ENCODE data around the gene CCNB1. TPM values are rescaled to one million over a fixed set of nuclear protein-coding genes. Genes with fewer than 3 reads are reported as not detected.
"Not testable (repeated sequence)": the region's sequence is repeated elsewhere in the genome, so short reads cannot be mapped to it uniquely, and the experiment has no call there.

The CCNB1 gene
- total RNA-seq, 2 donors from 2014 or later = 13.2 to 28.3 TPM

GRCh38 chr5:69170495-69170894 lies 3.5 kb downstream of the CCNB1 start:
- intact Hi-C loops (cut with DNase I, micrococcal nuclease) = no loop called here
- no peak for DNase-seq
- no peak for ATAC-seq

GRCh38 chr5:69170969-69171368 lies 4.0 kb downstream of the CCNB1 start:
- intact Hi-C loops (cut with DNase I, micrococcal nuclease) = no loop called here
- ATAC-seq (no peak), DNase-seq (no peak)

- not testable (repeated sequence) for DNase-seq, ATAC-seq
- intact Hi-C loops (cut with DNase I, micrococcal nuclease) = loop anchor here in 1 of 2 donors (10.0 kb wide), 1 partner anchor 53 kb away; the partner anchor contains the start of gene CDK7
Observed at GRCh38 chr5:69181659-69182293, 14.8 kb downstream of the CCNB1 start.

DNA sequence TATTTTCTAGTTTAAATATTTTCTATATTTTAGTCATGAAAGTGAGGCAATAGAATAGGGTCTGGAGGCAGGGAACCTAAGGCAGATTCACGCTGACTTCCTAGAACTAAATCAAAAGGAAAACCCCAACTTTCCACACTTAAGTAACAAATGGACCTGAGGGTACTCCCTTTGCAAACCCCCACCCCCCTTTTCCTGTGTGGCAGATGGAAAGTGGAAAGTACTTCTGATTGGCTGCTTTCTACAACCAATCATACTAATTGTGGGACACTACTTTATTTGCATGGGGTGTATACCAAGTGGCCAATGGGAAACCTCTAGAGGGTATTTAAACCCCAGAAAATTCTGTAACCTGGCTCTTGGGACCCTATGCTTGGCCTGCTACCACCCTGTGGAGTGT lies 17.7 kb downstream of the CCNB1 start:
- intact Hi-C loops (cut with DNase I, micrococcal nuclease) = loop anchor here in 1 of 2 donors (10.0 kb wide), 1 partner anchor 50 kb away; the partner anchor contains the start of gene CDK7
- no peak for ATAC-seq

GRCh38 chr5:69187342-69187741 lies 20.4 kb downstream of the CCNB1 start:
- intact Hi-C loops (cut with DNase I, micrococcal nuclease) = loop anchor here in 1 of 2 donors (10.0 kb wide), 1 partner anchor 47 kb away; the partner anchor contains the start of gene CDK7
- no peak for DNase-seq
- no peak for ATAC-seq

More for the DNA sequence above, 17.7 kb downstream of the CCNB1 start:
- no peak for DNase-seq

DNA sequence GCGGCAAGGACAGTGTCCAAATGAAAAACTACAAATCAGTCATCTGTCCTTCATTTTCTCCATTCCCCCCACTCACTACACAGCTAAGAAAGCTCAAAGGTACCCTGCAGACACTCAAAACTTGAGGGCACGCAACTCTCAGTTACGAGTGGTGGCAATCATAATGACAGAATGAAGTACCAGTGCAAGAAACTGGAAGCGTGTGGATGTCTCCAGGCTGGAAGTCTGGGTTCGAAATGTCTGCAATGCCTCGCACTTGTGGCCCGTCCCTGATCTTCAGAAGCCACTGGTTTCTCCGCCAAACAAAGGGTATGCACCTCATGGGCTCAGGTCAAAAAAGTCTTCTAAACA lies 21.8 kb downstream of the CCNB1 start:
- DNase-seq (no peak), ATAC-seq (no peak)
- intact Hi-C loops (cut with DNase I, micrococcal nuclease) = loop anchor here in 1 of 2 donors (10.0 kb wide), 1 partner anchor 46 kb away; the partner anchor contains the start of gene CDK7

GRCh38 chr5:69189162-69190086 lies 22.5 kb downstream of the CCNB1 start, which contains the start of gene CENPH:
TSS of gene CENPH (plus strand) at chr5:69189583. CDS start at chr5:69189635, 52 bp downstream.
- intact Hi-C loops (cut with DNase I, micrococcal nuclease) = loop anchor here in 1 of 2 donors (10.0 kb wide), 1 partner anchor 45 kb away; the partner anchor contains the start of gene CDK7
- DNase-seq = peak; percentile 89 to 91
- peak; percentile 98 for ATAC-seq

- ATAC-seq (no peak), DNase-seq (no peak)
- intact Hi-C loops (cut with DNase I, micrococcal nuclease) = no loop called here
Observed at GRCh38 chr5:69202497-69202896, 35.5 kb downstream of the CCNB1 start.

DNA sequence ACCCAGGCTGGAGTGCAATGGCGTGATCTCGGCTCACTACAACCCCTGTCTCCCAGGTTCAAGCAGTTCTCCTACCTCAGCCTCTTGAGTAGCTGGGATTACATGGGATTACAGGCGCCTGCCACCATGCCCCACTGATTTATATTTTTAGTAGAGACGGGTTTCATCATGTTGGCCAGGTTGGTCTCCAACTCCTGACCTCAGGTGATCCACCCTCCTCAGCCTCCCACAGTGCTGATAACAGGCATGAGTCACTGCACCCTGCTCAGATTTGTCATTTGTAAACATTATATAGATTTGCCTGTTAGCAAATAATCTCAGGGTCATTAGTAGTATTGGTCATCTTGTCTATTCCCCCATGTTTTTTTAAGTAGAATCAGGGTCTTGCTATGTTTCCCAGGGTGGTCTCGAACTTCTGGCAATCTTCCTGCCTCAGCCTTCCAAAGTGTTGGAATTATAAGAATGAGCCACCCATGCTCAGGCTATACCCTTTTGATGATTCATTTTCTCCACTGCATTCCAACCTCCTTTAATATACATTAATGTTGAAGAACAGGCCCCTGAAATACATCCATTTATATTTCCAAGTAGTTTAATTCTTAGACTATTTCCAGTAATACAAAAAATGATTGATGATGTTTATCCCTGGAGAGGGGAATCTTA lies 39.7 kb downstream of the CCNB1 start:
- ATAC-seq (no peak), DNase-seq (no peak)
- intact Hi-C loops (cut with DNase I, micrococcal nuclease) = no loop called here

DNA sequence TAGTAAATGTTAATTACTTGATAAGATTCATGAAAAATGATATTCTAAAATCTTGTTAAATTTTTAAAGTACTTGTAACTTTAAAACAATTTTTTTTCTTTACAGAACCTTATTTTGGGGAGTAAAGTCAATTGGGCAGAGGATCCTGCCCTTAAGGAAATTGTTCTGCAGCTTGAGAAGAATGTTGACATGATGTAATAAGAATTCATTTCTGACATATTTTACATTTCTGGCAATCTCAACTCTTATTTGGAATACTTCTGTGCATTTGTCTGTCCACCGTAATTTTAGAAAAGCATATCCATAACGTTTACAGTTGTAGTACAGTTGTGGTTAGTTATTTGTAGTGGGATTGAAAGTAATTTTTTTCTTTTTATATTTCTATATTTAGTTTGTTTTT lies 42.7 kb downstream of the CCNB1 start:
- ATAC-seq = no peak
- DNase-seq = no peak
- intact Hi-C loops (cut with DNase I, micrococcal nuclease) = no loop called here

- intact Hi-C loops (cut with DNase I, micrococcal nuclease) = no loop called here
- ATAC-seq = no peak
- no peak for DNase-seq
Observed at GRCh38 chr5:69211200-69211599, 44.2 kb downstream of the CCNB1 start.

DNA sequence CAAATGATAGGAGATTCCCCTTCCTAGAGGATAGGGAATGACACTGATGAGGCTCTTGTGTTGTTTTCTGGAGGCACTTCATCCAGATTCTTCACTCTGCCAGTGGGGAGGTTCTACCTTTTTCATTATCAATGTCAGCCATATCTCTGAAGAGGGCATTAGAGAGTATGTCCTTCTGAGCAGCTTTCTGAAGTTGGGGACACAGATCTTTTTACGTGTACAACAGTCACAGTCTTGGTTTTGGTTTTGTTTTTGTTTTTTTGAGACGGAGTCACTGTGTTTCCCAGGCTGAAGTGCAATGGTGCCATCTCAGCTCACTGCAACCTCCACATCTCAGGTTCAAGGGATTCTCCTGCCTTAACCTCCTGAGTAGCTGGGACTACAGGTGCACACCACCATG lies 45.1 kb downstream of the CCNB1 start:
- DNase-seq (no peak), ATAC-seq (no peak)
- intact Hi-C loops (cut with DNase I, micrococcal nuclease) = no loop called here

GRCh38 chr5:69213513-69214215 lies 46.7 kb downstream of the CCNB1 start:
- no peak for ATAC-seq
- intact Hi-C loops (cut with DNase I, micrococcal nuclease) = no loop called here
- DNase-seq = no peak

DNA sequence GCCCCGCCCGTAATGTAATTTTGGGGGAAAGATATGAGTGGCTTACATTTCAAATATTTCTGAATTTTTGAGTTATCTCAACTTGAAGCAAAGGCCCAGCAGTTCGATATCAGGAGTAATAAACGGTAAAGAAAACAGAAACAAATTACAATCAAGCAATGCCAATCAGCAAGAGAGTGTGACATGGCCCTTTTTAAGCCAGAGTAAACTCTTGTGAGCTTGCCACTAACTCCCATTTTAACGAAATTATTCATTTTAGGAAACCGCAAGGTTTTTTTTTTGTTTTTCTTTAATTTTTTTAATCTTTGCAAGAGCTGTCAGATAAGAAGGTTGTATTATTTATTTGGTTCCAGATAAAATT lies 50.2 kb downstream of the CCNB1 start:
- intact Hi-C loops (cut with DNase I, micrococcal nuclease) = no loop called here
- DNase-seq = no peak
- ATAC-seq = no peak

DNA sequence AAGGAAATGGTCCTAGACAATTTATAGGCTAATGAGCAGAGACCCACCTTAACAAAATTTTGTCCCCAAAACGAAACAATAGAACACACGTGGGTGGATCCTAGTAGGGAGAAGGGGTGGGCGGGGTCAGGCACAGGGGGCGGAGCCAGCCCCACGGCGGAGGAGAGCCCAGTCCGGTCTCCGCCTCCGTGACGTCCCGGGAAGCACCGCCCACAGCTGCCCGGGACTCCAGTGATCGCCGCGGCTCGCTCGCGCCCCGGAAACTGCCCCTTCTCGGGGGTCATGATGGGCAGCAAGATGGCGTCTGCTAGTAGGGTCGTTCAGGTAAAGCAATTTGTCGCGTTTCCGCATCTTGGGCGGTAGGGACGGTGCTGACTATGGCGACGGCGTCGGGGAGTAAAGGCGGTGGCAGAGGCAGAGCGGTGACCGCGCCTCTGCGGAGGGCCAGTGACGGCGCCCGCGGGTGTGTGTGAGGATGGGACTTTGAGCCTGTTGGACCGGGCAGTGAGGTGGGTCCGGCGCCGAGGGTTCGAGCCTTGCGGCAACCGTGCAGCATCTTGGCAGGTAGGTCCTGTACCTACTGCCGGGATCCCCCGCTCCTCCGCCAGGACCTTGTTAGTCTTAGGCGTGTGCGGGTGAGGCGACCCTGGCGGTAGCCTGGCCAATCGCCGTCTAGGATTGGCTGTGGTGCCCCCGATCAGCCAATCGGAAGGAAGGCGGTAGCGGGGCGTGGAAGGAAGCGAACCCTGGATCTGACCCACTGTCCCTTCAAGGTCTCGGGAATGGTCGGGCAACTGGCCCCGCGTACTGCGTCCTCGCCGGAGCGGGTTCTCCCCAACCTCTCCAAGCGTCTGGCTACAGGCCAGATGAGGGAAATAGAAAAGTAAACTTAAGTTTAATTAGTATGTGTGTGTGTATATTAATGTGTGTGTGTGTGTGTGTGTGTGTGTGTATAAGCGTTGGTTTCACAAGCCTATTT lies 50.9 kb downstream of the CCNB1 start:
- intact Hi-C loops (cut with DNase I, micrococcal nuclease) = no loop called here
- DNase-seq (peak; percentile 98 to 99), ATAC-seq (peak; percentile 95)

GRCh38 chr5:69219939-69220338 lies 53.0 kb downstream of the CCNB1 start:
- intact Hi-C loops (cut with DNase I, micrococcal nuclease) = no loop called here
- ATAC-seq (no peak), DNase-seq (no peak)

DNA sequence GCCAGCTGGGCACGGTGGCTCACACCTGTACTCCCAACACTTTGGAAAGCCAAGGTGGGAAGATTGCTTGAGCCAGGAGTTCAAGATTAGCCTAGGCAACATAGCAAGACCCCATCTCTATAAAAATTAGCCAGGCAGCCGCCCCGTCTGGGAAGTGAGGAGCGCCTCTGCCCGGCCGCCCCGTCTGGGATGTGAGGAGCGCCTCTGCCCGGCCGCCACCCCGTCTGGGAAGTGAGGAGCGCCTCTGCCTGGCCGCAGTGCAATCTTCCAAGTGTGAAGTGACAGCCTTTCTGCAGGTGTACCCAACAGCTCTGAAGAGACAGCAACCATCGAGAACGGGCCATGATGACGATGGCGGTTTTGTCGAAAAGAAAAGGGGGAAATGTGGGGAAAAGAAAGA lies 53.4 kb downstream of the CCNB1 start:
- DNase-seq; ATAC-seq; intact Hi-C loops (cut with DNase I, micrococcal nuclease): not testable (repeated sequence)

DNA sequence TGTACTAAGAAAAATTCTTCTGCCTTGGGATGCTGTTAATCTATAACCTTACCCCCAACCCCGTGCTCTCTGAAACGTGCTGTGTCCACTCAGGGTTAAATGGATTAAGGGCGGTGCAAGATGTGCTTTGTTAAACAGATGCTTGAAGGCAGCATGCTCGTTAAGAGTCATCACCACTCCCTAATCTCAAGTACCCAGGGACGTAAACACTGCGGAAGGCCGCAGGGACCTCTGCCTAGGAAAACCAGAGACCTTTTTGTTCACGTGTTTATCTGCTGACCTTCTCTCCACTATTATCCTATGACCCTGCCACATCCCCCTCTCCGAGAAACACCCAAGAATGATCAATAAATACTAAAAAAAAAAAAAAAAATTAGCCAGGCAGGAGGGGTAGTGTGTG lies 53.9 kb downstream of the CCNB1 start:
- intact Hi-C loops (cut with DNase I, micrococcal nuclease); ATAC-seq; DNase-seq: not testable (repeated sequence)

All from left colon (tissue), 2 donors.